Ishikawa (cell line): ENCODE data around the gene NFKBIA.

Experiments
- CREB1 ChIP-seq: IDR thresholded peaks from 2 replicates; pipeline ENCODE4 v1.6.1; 2012; ENCODE audit warnings: low read depth
- EP300 ChIP-seq: IDR thresholded peaks from 2 replicates; pipeline ENCODE4 v1.6.1; 2012; ENCODE audit warnings: borderline replicate concordance
- REST ChIP-seq: IDR thresholded peaks from 2 replicates; pipeline ENCODE4 v1.6.1; 2012; ENCODE audit warnings: low read depth, mild to moderate bottlenecking
- TEAD4 ChIP-seq: IDR thresholded peaks from 2 replicates; pipeline ENCODE4 v1.6.1; 2012

DNA sequence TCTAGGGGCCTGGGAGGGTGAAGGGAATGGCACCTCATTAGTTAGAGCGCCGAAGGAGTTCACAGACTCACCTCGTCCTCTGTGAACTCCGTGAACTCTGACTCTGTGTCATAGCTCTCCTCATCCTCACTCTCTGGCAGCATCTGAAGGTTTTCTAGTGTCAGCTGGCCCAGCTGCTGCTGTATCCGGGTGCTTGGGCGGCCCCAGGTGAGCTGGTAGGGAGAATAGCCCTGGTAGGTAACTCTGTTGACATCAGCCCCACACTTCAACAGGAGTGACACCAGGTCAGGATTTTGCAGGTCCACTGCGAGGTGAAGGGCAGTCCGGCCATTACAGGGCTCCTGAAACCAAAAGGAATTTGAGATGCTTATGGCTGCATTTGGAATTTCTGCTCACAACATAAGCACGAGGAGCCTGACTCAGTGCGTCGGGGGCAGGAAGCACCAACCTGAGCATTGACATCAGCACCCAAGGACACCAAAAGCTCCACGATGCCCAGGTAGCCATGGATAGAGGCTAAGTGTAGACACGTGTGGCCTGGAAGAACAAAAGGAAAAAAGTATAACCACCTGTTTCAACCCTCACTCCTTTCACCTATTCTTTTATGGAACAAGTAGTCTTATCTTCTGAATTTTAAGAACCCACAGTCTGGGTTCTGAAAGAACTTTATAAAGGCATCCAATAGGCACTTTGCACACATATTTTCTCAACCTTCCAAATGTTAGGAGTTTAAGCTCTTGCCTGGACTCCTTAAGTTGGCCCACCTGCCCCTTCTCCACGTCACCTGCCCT is 2.0 kb downstream of the NFKBIA start:
- TF ChIP-seq EP300 (no peak), TEAD4 (no peak), CREB1 (no peak), REST (no peak)
